Aorta (tissue), 5 donors: ENCODE data around the gene UBAC2. TPM values are rescaled to one million over a fixed set of nuclear protein-coding genes. Genes with fewer than 3 reads are reported as not detected.
"Not testable (repeated sequence)": the region's sequence is repeated elsewhere in the genome, so short reads cannot be mapped to it uniquely, and the experiment has no call there.

Experiments
- ATAC-seq: fragments of 200-7000 bp; cut with Tn5 transposase; one replicate; pipeline ENCODE4 v1.9.1; 2022; ENCODE audit warnings: moderate library complexity; ENCODE audit not compliant: low FRiP score
- DNase-seq, 2 donors: peaks; one replicate each; pipeline ENCODE4 v3.0.0-alpha.2; 2020
- H3K27ac ChIP-seq, 2 donors: one replicate each; pipeline ENCODE4 v1.5.1; 2013; ENCODE audit warnings: low read length in 2 of 2, mild to moderate bottlenecking in 2 of 2, moderate library complexity in 2 of 2, control low read depth in 1 of 2, inconsistent platforms in 1 of 2, low read depth in 1 of 2
- H3K27me3 ChIP-seq, 2 donors: one replicate each; pipeline ENCODE4 v1.6.1; 2013; ENCODE audit warnings: control low read depth in 1 of 2, low read length in 1 of 2, mild to moderate bottlenecking in 1 of 2, moderate library complexity in 1 of 2; ENCODE audit not compliant: insufficient read depth in 2 of 2, control insufficient read depth in 1 of 2
- H3K36me3 ChIP-seq, 2 donors: one replicate each; pipeline ENCODE4 v1.6.1; 2013; ENCODE audit warnings: control low read depth in 1 of 2, low read length in 1 of 2, mild to moderate bottlenecking in 1 of 2; ENCODE audit not compliant: insufficient read depth in 2 of 2, control insufficient read depth in 1 of 2
- H3K4me1 ChIP-seq, 2 donors: one replicate each; pipeline ENCODE4 v1.6.1; 2013; ENCODE audit warnings: low read length in 2 of 2, control low read depth in 1 of 2, mild to moderate bottlenecking in 1 of 2, moderate library complexity in 1 of 2; ENCODE audit not compliant: insufficient read depth in 2 of 2, control insufficient read depth in 1 of 2
- H3K4me3 ChIP-seq, 2 donors: one replicate each; pipeline ENCODE4 v1.5.1; 2013; ENCODE audit warnings: low read length in 2 of 2, control low read depth in 1 of 2, mild to moderate bottlenecking in 1 of 2
- H3K9me3 ChIP-seq: one replicate; pipeline ENCODE4 v1.6.1; 2013; ENCODE audit warnings: mild to moderate bottlenecking, low read length; ENCODE audit not compliant: control insufficient read depth
- WGBS, 2 donors: extraction: QIAGEN DNeasy Blood & Tissue Kit; methylation state at CpG; one replicate each; pipeline ENCODE4 v1.1.7; 2013; 5-methylcytosine and 5-hydroxymethylcytosine counted together
- intact Hi-C, 2 donors: fragments of 100-400 bp; cut with DNase I; formaldehyde crosslinking; loops; one replicate each; pipeline versions ENCODE4 v1.14.2 to v1.15.0; 2022
- polyA plus RNA-seq, 2 donors: library from polyadenylated mRNA; stranded (reverse); fragments of 200-250 nt; gene quantifications; one replicate each; pipeline ENCODE4 v1.2.3, GENCODE V29; 2013
- total RNA-seq, 2 donors: library from RNA; stranded (reverse); fragmentation: NEBNext Ultra II Directional; extraction: Animal tissue kit (Norgen Biotek cat#: 25700); gene quantifications; one replicate each; pipeline ENCODE4 v1.2.1, GENCODE V29; 2021
- donor health status: healthy with polysubstance abuse.
- donor health status: Bipolar disorder and iron deficiency.
- donor health status: DM: no; HTN: no; CAD: no.
- donor health status: DM: no; HTN: no; CAD: no.
- donor health status: DM: yes; HTN: yes; CAD: no.

The UBAC2 gene
- total and polyA plus RNA-seq, 4 donors = 44.4 to 54.2 (median 48.5) TPM

DNA sequence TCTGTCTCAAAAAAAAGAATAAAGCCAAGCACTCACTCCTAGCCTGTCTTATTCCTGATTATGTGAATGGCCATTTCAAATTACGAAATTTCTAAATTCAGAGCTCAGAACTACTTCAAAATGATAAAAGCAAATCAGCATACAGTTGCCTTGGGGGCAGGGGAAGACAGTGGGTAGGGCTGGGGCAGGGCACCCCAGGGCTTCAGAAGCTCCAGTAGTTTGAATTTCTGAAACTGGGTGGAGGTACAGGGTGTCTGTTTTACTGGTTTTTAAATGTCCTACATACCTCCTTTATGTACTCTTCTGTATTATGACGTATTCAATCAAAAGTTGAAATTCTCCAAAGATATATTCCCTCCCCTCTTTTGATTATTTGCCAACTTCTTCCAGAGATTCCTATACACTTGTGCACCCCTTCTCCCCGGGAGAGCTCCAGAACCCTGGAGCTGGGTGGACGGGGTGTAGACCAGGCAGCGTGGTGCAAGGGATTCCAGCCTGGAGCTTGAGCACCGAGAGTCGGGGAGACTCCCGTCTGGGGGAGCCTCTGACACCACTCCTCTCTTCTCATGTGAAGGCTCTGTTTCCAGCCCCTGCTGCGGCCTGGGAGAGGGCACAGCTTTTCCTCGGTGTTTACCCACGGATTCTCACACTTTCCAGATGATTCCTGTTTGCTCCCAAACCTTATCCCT is 191.3 kb downstream of the UBAC2 start:
- Histone ChIP-seq H3K27ac (no peak overlapping the region), H3K27me3 (no peaks in the 10 kb centered on the region), H3K36me3 (no peaks in the 10 kb centered on the region), H3K9me3 (no peaks in the 10 kb centered on the region), H3K4me1 (no peaks in the 10 kb centered on the region), H3K4me3 (no peak overlapping the region)
- no peak for ATAC-seq
- WGBS, 2 donors = 85 to 86% methylated on average over 11 of the region's 11 CpGs
- DNase-seq = no peak
- intact Hi-C loops = no loop called here

GRCh38 chr13:99392470-99393135 is 191.9 kb downstream of the UBAC2 start:
- Histone ChIP-seq H3K27me3 (no peaks in the 10 kb centered on the region), H3K9me3 (no peaks in the 10 kb centered on the region), H3K36me3 (no peaks in the 10 kb centered on the region), H3K27ac (no peak overlapping the region), H3K4me3 (no peak overlapping the region), H3K4me1 (no peaks in the 10 kb centered on the region)
- ATAC-seq (no peak), DNase-seq (no peak)
- intact Hi-C loops = no loop called here
- 82% methylated on average over 13 of the region's 13 CpGs for WGBS, 2 donors

- ATAC-seq, H3K4me1 ChIP-seq, H3K27me3 ChIP-seq, H3K27ac ChIP-seq, H3K9me3 ChIP-seq, H3K4me3 ChIP-seq, DNase-seq, intact Hi-C loops, H3K36me3 ChIP-seq: not testable (repeated sequence)
- WGBS, 2 donors = 95 to 98% methylated on average over 7 of the region's 7 CpGs
Observed at GRCh38 chr13:99393391-99393790, 192.7 kb downstream of the UBAC2 start.

GRCh38 chr13:99393791-99394735 is 193.4 kb downstream of the UBAC2 start:
- DNase-seq = no peak

GRCh38 chr13:99395436-99395835 is 194.8 kb downstream of the UBAC2 start:
- no peaks in the 10 kb centered on the region for H3K4me1 ChIP-seq
- DNase-seq (no peak), ATAC-seq (no peak)
- no peaks in the 10 kb centered on the region for H3K36me3 ChIP-seq
- H3K9me3 ChIP-seq = no peaks in the 10 kb centered on the region
- H3K4me3 ChIP-seq = no peak overlapping the region
- WGBS, 2 donors = 96% methylated on average over 11 of the region's 11 CpGs
- H3K27me3 ChIP-seq = no peaks in the 10 kb centered on the region
- intact Hi-C loops = no loop called here
- H3K27ac ChIP-seq = no peak overlapping the region

More at GRCh38 chr13:99393791-99394735, 193.4 kb downstream of the UBAC2 start:
- Histone ChIP-seq H3K4me3 (no peak overlapping the region), H3K27me3 (no peaks in the 10 kb centered on the region), H3K27ac (no peak overlapping the region), H3K9me3 (no peaks in the 10 kb centered on the region), H3K4me1 (no peaks in the 10 kb centered on the region), H3K36me3 (no peaks in the 10 kb centered on the region)
- no peak for ATAC-seq
- WGBS, 2 donors = 92 to 94% methylated on average over 21 of the region's 21 CpGs
- intact Hi-C loops = no loop called here

DNA sequence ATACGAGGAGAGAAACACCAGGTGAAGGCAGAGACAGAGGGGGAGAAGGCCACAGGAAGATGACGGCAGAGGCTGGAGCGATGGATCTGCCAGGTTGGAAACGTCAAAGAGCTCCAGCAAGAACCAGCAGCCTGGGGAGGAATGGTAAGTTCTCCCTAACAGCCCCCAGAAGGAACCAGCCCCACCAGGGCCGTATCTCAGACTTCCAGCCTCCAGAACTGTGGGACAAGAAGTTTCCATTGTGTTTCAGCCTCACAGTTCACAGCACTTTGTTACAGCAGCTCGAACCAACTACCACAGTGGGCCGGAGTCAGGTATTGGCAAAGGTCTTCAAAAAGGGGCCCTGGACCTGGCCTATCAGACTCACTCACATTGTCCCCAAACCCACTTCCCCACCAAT is 195.8 kb downstream of the UBAC2 start:
- no peak for ATAC-seq
- DNase-seq = no peak
- intact Hi-C loops = no loop called here
- Histone ChIP-seq H3K9me3 (no peaks in the 10 kb centered on the region), H3K27ac (no peak overlapping the region), H3K4me1 (no peaks in the 10 kb centered on the region), H3K36me3 (no peaks in the 10 kb centered on the region), H3K4me3 (no peak overlapping the region), H3K27me3 (no peaks in the 10 kb centered on the region)
- WGBS, 2 donors = 94 to 96% methylated on average over 7 of the region's 7 CpGs

DNA sequence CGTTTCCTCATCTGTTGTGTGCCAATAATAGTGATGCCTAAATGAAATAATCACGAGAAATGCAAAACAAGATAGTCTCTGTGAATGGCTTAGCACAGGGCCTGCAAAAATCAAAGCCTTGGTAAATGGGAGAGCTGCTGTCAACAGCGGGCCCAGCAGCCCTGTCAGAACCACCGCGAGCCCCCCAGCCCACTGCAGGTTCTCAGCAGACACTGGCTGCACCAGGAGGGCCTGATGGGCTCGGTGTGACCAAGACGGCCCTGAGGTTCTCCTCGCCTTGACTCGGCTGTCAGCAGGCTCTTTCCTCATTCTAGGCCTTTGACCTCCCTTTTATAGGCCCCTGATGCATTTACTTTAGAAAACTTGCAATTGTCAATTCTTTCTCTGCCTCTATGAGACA is 197.4 kb downstream of the UBAC2 start:
- intact Hi-C loops = no loop called here
- WGBS, 2 donors = 92 to 95% methylated on average over 9 of the region's 9 CpGs
- ATAC-seq = no peak

DNA sequence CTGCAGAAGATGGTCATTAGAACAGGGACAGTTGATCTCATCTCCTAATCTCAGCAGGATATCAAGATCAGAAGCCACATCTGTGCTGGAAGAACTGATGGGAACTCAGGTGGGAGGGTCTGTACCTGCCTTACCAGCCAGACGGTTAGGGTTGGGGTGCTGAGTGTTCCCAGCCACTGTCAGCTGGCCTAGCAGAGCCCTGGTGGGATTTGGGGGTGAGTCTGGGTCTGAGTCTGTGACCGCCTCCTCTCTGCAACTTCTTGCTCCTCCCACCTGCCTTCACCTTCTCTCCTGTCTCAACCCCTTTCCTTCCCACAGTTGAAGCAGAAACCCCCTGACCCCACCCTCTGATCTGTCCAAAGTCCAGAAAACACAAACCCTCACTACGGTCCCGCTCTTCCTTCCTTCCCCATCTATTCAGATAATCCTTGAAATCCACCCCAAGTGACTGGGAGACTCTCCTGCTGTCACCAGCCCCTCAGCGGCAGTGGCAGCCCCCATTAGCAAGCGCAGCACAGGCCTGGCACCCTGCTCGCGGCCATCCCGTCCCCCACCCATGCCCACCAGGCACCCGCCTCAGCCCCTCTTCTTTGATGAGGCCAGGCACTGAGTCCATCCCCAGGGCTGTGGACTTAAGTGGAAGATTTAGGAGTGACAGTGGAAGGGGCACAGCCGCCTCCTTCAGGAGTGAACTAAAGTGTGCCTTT is 198.4 kb downstream of the UBAC2 start:
- H3K27ac ChIP-seq = no peak overlapping the region
- H3K4me3 ChIP-seq = no peak overlapping the region
- H3K36me3 ChIP-seq = no peaks in the 10 kb centered on the region
- peak; percentile 15 to 53 for DNase-seq
- WGBS, 2 donors = 94 to 96% methylated on average over 11 of the region's 11 CpGs
- no peaks in the 10 kb centered on the region for H3K9me3 ChIP-seq
- H3K27me3 ChIP-seq = no peaks in the 10 kb centered on the region
- no peak for ATAC-seq
- intact Hi-C loops = no loop called here
- H3K4me1 ChIP-seq = no peaks in the 10 kb centered on the region

More for the DNA sequence above, 197.4 kb downstream of the UBAC2 start:
- H3K4me3 ChIP-seq = no peak overlapping the region
- H3K27me3 ChIP-seq = no peaks in the 10 kb centered on the region
- H3K9me3 ChIP-seq = no peaks in the 10 kb centered on the region
- H3K4me1 ChIP-seq = no peaks in the 10 kb centered on the region
- no peak overlapping the region for H3K27ac ChIP-seq
- peak in 1 of 2 donors; percentile 57 for DNase-seq
- no peaks in the 10 kb centered on the region for H3K36me3 ChIP-seq
